ENCODE results near the gene SH2D3A.

Gene SH2D3A

DNA sequence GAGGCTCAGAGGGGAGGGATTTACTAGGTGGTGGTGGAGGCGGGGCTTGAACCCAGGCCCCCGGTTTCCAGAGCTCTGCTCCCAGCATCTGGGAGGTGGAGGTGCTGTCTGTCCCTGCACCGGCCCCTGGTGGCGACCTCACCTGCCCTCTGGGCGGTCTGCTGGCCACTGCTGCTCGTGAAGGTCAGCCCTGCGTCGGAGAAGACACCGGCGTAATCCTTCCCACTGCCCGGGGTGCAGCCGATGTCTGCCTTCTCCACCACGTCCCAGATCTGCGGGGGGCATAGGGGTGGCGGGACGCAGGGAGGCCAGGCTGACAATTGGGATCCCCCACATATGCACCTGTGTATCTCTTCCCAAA is 59.6 kb downstream of the SH2D3A start:
- no peak for DNase-seq (ENCODE audit: extremely low spot score)
- TF ChIP-seq, protein P1, sequence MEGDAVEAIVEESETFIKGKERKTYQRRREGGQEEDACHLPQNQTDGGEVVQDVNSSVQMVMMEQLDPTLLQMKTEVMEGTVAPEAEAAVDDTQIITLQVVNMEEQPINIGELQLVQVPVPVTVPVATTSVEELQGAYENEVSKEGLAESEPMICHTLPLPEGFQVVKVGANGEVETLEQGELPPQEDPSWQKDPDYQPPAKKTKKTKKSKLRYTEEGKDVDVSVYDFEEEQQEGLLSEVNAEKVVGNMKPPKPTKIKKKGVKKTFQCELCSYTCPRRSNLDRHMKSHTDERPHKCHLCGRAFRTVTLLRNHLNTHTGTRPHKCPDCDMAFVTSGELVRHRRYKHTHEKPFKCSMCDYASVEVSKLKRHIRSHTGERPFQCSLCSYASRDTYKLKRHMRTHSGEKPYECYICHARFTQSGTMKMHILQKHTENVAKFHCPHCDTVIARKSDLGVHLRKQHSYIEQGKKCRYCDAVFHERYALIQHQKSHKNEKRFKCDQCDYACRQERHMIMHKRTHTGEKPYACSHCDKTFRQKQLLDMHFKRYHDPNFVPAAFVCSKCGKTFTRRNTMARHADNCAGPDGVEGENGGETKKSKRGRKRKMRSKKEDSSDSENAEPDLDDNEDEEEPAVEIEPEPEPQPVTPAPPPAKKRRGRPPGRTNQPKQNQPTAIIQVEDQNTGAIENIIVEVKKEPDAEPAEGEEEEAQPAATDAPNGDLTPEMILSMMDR (IDR thresholded peaks at IDR 0.05; ENCODE audit: control extremely low read depth, extremely low read depth, low read depth, missing control alignments), result no peak
- ChIA-PET POLR2A (no interaction called here), CTCF (no interaction called here)

DNA sequence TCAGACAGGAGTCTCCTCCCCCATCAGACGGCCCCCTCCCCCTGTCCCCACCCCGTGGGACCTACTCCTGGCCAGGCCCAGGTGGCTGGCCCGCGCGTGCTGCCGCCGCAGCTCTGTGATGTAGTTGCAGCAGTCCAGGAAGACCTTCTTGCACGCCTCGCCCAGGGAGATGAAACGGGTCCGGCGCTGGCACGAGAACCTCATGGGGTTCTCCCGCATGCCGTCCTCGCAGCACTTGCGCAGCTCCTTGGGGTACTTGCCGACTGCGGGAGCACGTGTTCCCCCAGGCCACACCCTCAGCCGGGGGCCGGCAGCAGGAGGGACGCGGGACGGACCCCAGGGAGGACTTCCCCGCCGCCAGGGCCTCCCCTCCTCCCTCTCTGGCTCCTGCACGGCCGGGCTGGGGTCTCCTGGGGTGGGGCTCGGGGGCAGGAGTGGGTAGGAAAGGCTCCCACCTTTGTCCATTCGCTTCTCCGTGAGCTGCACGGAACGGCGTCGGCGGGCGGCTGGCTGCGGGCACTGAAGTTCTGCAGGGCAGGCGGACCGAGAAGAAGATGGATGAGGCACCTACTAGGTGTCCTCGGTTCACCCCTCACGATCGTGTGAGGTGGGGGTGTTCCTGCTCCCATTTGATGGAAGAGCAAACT is 60.1 kb downstream of the SH2D3A start:
- DNase-seq (ENCODE audit: extremely low spot score), result no peak
- ChIA-PET CTCF (no interaction called here), POLR2A (no interaction called here)
- TF ChIP-seq, protein P1 (IDR thresholded peaks at IDR 0.05; ENCODE audit: control extremely low read depth, extremely low read depth, low read depth, missing control alignments), result no peak

DNA sequence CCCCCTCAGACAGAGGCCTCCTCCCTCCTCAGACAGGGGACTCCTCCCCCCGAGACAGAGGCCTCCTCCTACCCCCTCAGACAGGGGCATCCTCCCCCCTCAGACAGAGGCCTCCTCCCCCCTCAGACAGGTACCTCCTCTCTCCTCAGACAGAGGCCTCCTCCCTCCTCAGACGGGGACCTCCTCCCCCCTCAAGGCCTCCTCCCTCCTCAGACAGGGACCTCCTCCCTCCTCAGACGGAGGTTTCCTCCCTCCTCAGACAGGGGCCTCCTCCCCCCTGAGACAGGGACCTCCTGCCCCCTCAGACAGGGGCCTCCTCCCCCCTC is 60.6 kb downstream of the SH2D3A start:
- TF ChIP-seq, protein P1 (IDR thresholded peaks at IDR 0.05; ENCODE audit: control extremely low read depth, extremely low read depth, low read depth, missing control alignments), result no peak
- ChIA-PET CTCF (no interaction called here), POLR2A (no interaction called here)
- no peak for DNase-seq (ENCODE audit: extremely low spot score)

DNA sequence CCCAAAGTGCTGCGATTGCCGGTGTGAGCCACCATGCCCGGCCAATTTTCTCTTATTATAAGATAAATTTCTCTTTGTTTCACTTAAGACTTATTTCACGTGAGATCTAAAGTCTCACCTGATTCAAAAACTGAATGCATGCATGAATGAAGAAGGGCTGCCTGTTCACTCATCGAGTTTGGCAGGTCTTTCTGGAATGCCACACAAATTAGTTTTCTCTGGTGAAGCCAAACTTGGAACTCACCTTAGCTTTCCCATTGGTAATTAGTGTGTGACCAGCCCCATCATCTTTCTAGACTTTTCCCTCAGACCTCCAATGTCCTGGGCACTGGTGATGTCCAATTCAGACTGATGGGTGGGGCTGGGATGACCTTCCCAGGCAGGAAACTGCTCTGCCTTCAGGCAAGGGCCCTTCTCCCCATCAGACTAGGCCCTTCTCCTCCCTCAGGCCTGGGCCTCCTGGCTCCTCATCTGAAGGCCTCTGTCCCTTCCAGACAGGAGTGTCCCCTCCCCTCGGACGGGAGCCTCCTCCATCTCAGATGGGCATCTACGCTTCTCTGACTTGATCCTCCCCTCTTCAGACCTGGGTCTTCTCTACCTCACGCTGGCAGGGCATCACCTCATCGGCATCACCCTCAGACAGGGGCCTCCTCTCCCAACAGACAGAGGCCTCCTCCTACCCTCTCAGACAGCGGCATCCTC is 61.2 kb downstream of the SH2D3A start:
- TF ChIP-seq, protein P1 (IDR thresholded peaks at IDR 0.05; ENCODE audit: control extremely low read depth, extremely low read depth, low read depth, missing control alignments), result no peak
- POLR2A ChIA-PET, result no interaction called here
- CTCF ChIA-PET, result interaction anchor here (2.2 kb wide), 1 partner anchor 10 kb away, joined by 5 read pairs; no protein-coding TSS in a partner anchor
- DNase-seq (ENCODE audit: extremely low spot score), result no peak

Measured in GM10248 (cell line).